Vagina (tissue), 2 donors: Measurements from ENCODE around the gene RNASET2. TPM values are rescaled to one million over a fixed set of nuclear protein-coding genes. Genes with fewer than 3 reads are reported as not detected.

Experiments used
- DNase-seq, 2 donors: peaks; one replicate each; pipeline ENCODE4 v3.0.0-alpha.2; 2017; ENCODE audit errors: extremely low spot score in 2 of 2
- H3K27ac ChIP-seq: fragments of 200-600 bp; sonication (generic); one replicate; pipeline ENCODE4 v1.5.1; 2019
- H3K27me3 ChIP-seq: fragments of 200-600 bp; sonication (generic); one replicate; pipeline ENCODE4 v1.5.1; 2019
- H3K36me3 ChIP-seq, 2 donors: fragments of 200-600 bp; sonication (generic); one replicate each; pipeline ENCODE4 v1.5.1; 2017 to 2019
- H3K4me1 ChIP-seq: fragments of 200-600 bp; sonication (generic); one replicate; pipeline ENCODE4 v1.5.1; 2019
- H3K4me3 ChIP-seq, 2 donors: fragments of 200-600 bp; sonication (generic); 1 replicate in 1 of 2; 2 replicates in 1 of 2; pipeline ENCODE4 v1.5.1; 2016 to 2019
- H3K9me3 ChIP-seq: fragments of 200-600 bp; sonication (generic); one replicate; pipeline ENCODE4 v1.5.1; 2019
- CTCF ChIP-seq, 3 experiments: fragments of 450-650 bp in 2 of 3; fragments of 200-600 bp in 1 of 3; sonication (generic) in 1 of 3; IDR thresholded peaks; one replicate each; pipeline ENCODE4 v1.5.1; 2017 to 2019; ENCODE audit warnings: antibody characterized with exemption in 3 of 3, mild to moderate bottlenecking in 2 of 3, moderate library complexity in 2 of 3
- POLR2A ChIP-seq, 2 donors: fragments of 450-650 bp; IDR thresholded peaks; one replicate each; pipeline ENCODE4 v1.6.1; 2017; ENCODE audit warnings: antibody characterized with exemption in 2 of 2, mild to moderate bottlenecking in 2 of 2, moderate library complexity in 2 of 2
- POLR2AphosphoS5 ChIP-seq, 2 donors: sonication (generic); formaldehyde crosslinking; IDR thresholded peaks; one replicate each; pipeline ENCODE4 v1.9.0; 2017; ENCODE audit warnings: antibody characterized with exemption in 2 of 2, mild to moderate bottlenecking in 2 of 2, low read depth in 1 of 2; ENCODE audit not compliant: insufficient read depth in 1 of 2
- intact Hi-C: fragments of 100-400 bp; cut with DNase I; formaldehyde crosslinking; loops from one replicate; pipeline ENCODE4 v1.15.1; 2023
- total RNA-seq: library from RNA; depleted of rRNA; stranded (reverse); fragments of >200 nt; gene quantifications from one replicate; pipeline ENCODE4 v1.2.3, GENCODE V29; 2016

RNASET2 gene
- total RNA-seq, 1 donor from 2014 or later, result 31.4 TPM

- Histone ChIP-seq H3K36me3 (peaks cover 0 to 7% of the 10 kb centered on the region in 2 donors), H3K9me3 (no peaks in the 10 kb centered on the region), H3K27me3 (no peaks in the 10 kb centered on the region), H3K4me3 (no peak overlapping the region), H3K27ac (no peak overlapping the region), H3K4me1 (no peaks in the 10 kb centered on the region)
- intact Hi-C loops, result no loop called here
- TF ChIP-seq CTCF (IDR thresholded peaks at IDR 0.05) (no peak), POLR2A (IDR thresholded peaks at IDR 0.05) (no peak), POLR2AphosphoS5 (IDR thresholded peaks at IDR 0.05; ENCODE audit: insufficient read depth in 1 of 2, low read depth in 1 of 2) (no peak)
- DNase-seq, result peak in 1 of 2 donors; percentile 62
Measured at GRCh38 chr6:166928644-166929541, 27.5 kb downstream of the RNASET2 start.

- Histone ChIP-seq H3K4me3 (no peak overlapping the region), H3K9me3 (no peaks in the 10 kb centered on the region), H3K27me3 (no peaks in the 10 kb centered on the region), H3K36me3 (peaks cover 0 to 4% of the 10 kb centered on the region in 2 donors), H3K27ac (no peak overlapping the region), H3K4me1 (no peaks in the 10 kb centered on the region)
- intact Hi-C loops, result no loop called here
- TF ChIP-seq POLR2AphosphoS5 (IDR thresholded peaks at IDR 0.05; ENCODE audit: insufficient read depth in 1 of 2, low read depth in 1 of 2), result no peak
- no peak for TF ChIP-seq POLR2A (IDR thresholded peaks at IDR 0.05)
- TF ChIP-seq CTCF (IDR thresholded peaks at IDR 0.05), result no peak
- DNase-seq, result peak in 1 of 2 donors; percentile 85
Measured at GRCh38 chr6:166927935-166928643, 28.3 kb downstream of the RNASET2 start.

- H3K4me3 ChIP-seq, result no peak overlapping the region
- no peak for TF ChIP-seq POLR2AphosphoS5 (IDR thresholded peaks at IDR 0.05; ENCODE audit: insufficient read depth in 1 of 2, low read depth in 1 of 2)
- no peak for TF ChIP-seq CTCF (IDR thresholded peaks at IDR 0.05)
- no peak for TF ChIP-seq POLR2A (IDR thresholded peaks at IDR 0.05)
- no peaks in the 10 kb centered on the region for H3K9me3 ChIP-seq
- intact Hi-C loops, result no loop called here
- no peaks in the 10 kb centered on the region for H3K27me3 ChIP-seq
- H3K36me3 ChIP-seq, result peaks cover 0 to 1% of the 10 kb centered on the region in 2 donors
- DNase-seq, result peak in 1 of 2 donors; percentile 52
- no peak overlapping the region for H3K27ac ChIP-seq
- no peaks in the 10 kb centered on the region for H3K4me1 ChIP-seq
Measured at GRCh38 chr6:166927240-166927934, 29.0 kb downstream of the RNASET2 start.

- H3K27me3 ChIP-seq, result no peaks in the 10 kb centered on the region
- H3K4me1 ChIP-seq, result no peaks in the 10 kb centered on the region
- H3K9me3 ChIP-seq, result no peaks in the 10 kb centered on the region
- peak in 1 of 2 donors; percentile 58 for DNase-seq
- H3K36me3 ChIP-seq, result no peaks in the 10 kb centered on the region
- H3K4me3 ChIP-seq, result no peak overlapping the region
- TF ChIP-seq POLR2AphosphoS5 (IDR thresholded peaks at IDR 0.05; ENCODE audit: insufficient read depth in 1 of 2, low read depth in 1 of 2), result no peak
- TF ChIP-seq CTCF (IDR thresholded peaks at IDR 0.05), result no peak
- no peak for TF ChIP-seq POLR2A (IDR thresholded peaks at IDR 0.05)
- intact Hi-C loops, result no loop called here
- H3K27ac ChIP-seq, result no peak overlapping the region
Measured at GRCh38 chr6:166926748-166927147, 29.6 kb downstream of the RNASET2 start.
